AG09319 (cell line): Measurements from ENCODE around the gene TMEM223.
"Not testable (repeated sequence)": the region's sequence is repeated elsewhere in the genome, so short reads cannot be mapped to it uniquely, and the experiment has no call there.

Experiments used
- DNase-seq: peaks from one replicate; pipeline ENCODE4 v3.0.0-alpha.2; 2010; ENCODE audit warnings: low read depth; ENCODE audit errors: extremely low read depth
- TF ChIP-seq, protein P1 (sequence below): IDR thresholded peaks from 2 replicates; pipeline ENCODE4 v1.5.1; 2011; ENCODE audit warnings: low read depth, mild to moderate bottlenecking, inconsistent platforms, low read length, moderate library complexity

Gene TMEM223

DNA sequence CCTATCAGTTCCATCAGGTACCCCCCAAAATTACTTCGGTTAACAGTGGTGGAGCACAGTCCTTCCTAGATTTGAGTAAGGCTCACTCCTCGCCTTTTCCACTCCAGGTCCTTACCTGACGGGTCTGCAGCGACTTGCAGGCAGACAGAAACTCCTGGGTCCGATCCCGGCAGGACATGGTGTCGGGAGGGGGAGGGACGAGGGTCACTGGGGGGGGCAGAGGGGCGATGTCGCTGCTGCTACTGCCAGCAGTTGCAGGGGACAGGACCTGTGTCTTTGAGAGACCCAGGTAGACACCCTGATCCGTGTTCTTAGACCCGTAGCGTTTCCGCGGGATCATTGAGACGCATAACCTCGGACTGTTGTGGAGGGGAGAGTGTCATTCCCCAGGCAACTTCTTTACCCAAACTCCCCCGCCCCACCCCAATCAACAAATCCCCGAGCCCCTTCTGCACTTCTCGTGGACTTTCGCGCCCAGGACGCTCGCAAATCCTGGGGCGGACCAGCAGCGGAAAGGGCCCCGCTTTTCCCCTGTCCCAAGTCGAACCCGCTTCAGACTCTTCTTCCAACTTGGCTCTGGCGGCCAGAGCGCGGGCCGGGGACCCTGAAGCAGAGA lies 39.2 kb upstream of the TMEM223 start:
- no peak for DNase-seq
- TF ChIP-seq, protein P1, sequence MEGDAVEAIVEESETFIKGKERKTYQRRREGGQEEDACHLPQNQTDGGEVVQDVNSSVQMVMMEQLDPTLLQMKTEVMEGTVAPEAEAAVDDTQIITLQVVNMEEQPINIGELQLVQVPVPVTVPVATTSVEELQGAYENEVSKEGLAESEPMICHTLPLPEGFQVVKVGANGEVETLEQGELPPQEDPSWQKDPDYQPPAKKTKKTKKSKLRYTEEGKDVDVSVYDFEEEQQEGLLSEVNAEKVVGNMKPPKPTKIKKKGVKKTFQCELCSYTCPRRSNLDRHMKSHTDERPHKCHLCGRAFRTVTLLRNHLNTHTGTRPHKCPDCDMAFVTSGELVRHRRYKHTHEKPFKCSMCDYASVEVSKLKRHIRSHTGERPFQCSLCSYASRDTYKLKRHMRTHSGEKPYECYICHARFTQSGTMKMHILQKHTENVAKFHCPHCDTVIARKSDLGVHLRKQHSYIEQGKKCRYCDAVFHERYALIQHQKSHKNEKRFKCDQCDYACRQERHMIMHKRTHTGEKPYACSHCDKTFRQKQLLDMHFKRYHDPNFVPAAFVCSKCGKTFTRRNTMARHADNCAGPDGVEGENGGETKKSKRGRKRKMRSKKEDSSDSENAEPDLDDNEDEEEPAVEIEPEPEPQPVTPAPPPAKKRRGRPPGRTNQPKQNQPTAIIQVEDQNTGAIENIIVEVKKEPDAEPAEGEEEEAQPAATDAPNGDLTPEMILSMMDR, result no peak

DNA sequence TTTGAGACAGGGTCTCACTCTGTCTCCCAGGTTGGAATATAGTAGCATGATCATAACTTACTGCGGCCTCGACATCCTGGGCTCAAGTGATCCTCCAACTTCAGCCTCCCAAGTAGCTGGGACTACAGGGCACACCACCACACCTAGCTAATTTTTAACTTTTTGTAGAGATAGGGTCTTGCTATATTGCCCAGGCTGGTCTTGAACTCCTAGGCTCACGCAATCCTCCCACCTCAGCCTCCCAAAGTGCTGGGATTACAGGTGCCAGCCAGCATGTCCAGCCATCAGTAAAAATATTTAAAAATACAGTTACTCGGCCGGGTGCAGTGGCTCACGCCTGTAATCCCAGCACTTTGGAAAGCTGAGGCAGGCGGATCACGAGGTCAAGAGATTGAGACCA lies 36.3 kb upstream of the TMEM223 start:
- DNase-seq, result not testable (repeated sequence)

DNA sequence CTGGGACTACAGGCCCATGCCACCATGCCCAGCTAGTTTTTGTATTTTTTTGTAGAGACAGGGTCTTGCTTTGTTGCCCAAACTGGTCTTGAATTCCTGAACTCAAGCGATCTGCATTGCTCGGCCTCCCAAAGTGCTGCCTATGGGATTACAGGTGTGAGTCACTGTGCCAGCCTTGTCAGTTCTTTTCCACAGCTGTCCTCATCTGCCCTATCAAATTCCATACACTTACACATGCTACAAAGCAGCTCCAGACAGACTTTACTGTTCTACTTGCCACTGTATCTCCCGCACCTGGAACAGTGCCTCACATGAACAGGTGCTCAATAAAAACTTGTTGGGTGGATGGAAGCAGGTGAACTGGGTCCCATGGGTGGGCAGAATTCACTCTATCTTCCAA lies 31.9 kb upstream of the TMEM223 start:
- TF ChIP-seq, protein P1, result no peak
- DNase-seq, result no peak

- TF ChIP-seq, protein P1, result no peak
- DNase-seq, result no peak
Observed at GRCh38 chr11:62817129-62817528, 25.3 kb upstream of the TMEM223 start.

DNA sequence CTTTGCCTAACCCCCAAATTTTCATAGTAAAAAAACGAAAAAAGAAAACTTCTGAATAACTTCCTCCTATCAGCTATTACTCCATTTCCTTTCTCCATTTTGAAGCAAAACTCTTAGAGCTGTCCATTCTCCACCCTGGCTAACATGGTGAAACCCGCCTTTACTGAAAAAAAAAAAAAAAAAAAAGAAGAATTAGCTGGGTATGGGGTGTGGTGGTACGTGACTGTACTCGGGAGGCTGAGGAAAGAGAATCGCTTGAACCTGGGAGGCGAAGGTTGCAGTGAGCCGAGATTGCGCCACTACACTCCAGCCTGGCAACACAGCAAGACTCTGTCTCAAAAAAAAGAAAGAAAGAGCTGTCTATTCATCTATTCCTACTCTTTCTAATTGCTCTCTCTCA lies 24.8 kb upstream of the TMEM223 start:
- TF ChIP-seq, protein P1, result no peak
- no peak for DNase-seq

GRCh38 chr11:62811659-62812058 lies 19.9 kb upstream of the TMEM223 start:
- TF ChIP-seq, protein P1, result no peak

DNA sequence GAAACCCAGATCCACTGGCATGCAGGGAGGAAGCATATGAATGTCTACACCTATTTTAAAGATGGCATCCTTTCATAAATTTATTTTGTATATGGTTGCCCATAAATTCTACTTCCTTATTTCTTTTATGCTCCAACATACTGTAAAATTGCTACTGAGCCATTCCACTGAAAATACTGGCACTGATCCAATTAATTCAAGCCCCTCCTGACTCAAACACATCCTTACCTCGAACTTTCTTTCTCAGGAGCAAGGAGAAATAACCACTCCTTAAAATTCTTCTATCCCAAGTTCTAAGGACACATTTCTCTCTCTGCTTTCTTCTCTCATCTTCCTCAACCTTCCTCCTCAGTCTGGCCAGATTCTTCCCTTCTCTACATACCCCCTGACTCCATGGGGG lies 18.9 kb upstream of the TMEM223 start:
- no peak for DNase-seq
- TF ChIP-seq, protein P1, result no peak

More at GRCh38 chr11:62811659-62812058, 19.9 kb upstream of the TMEM223 start:
- DNase-seq, result no peak

DNA sequence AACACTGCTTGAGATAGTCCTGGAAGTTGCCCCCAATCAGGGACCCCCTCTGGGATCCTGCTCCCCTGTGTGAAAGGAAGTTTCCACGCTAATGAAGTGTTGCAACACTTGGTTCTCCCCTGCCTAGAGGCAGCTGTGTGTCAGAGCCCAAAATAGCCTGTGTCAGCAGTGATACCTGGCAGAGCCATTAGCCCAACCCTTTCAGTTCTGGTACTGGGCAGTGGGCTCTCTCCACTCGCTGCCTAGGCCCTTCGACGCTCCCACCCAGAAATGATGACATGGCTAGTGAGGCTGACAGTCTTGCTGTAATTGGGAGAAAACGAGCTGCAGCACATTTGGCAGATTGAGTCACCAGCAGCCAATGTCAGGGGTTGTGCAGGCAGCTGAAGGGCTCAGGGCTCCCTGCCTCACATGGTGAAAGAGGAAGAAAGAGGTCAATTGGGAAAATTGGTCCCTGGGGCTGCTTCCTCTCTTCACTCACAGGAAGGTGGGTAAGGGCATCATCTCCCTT lies 14.9 kb upstream of the TMEM223 start:
- TF ChIP-seq, protein P1, result no peak
- no peak for DNase-seq
